Dendritic cell treated with granulocyte-macrophage colony-stimulating factor and Interleukin-4, amounts not matched to agents 40 ng/mL and 50 ng/mL, for 4 days (primary cell): ENCODE results near the gene ALDH16A1.

ENCODE experiments used
- H3K27ac Mint-ChIP-seq: one replicate; pipeline ENCODE4 v1.8.0; 2022; ENCODE audit warnings: mild to moderate bottlenecking, mixed read lengths
- H3K27me3 Mint-ChIP-seq: one replicate; pipeline ENCODE4 v1.8.0; 2022; ENCODE audit warnings: mild to moderate bottlenecking, mixed read lengths
- H3K36me3 Mint-ChIP-seq: one replicate; pipeline ENCODE4 v1.8.0; 2022; ENCODE audit warnings: low read depth, mixed read lengths
- H3K4me1 Mint-ChIP-seq: one replicate; pipeline ENCODE4 v1.8.0; 2022; ENCODE audit warnings: low read depth, mixed read lengths
- H3K4me3 Mint-ChIP-seq: one replicate; pipeline ENCODE4 v1.8.0; 2022; ENCODE audit warnings: mild to moderate bottlenecking, moderate library complexity, mixed read lengths
- H3K9me3 Mint-ChIP-seq: one replicate; pipeline ENCODE4 v1.8.0; 2022; ENCODE audit warnings: mixed read lengths
- intact Hi-C: fragments of 100-400 bp; cut with micrococcal nuclease; formaldehyde crosslinking; loops from one replicate; pipeline ENCODE4 v1.15.0; 2022

ALDH16A1 gene

GRCh38 chr19:49453013-49453756 is at the start of gene ALDH16A1:
TSS of gene ALDH16A1 (plus strand) at chr19:49453225. CDS start at chr19:49453332, 107 bp downstream.
- H3K36me3 Mint-ChIP-seq, result peaks cover 82% of the 10 kb centered on the region
- H3K27ac Mint-ChIP-seq, result peak within 1 kb of the TSS; percentile 98
- no peaks in the 10 kb centered on the region for H3K27me3 Mint-ChIP-seq
- peak within 1 kb of the TSS; percentile 99 for H3K4me3 Mint-ChIP-seq
- no peaks in the 10 kb centered on the region for H3K9me3 Mint-ChIP-seq
- intact Hi-C loops, result loop anchor here (1.0 to 5.0 kb wide), 2 partner anchors 34 to 189 kb away; partner anchors contain the start of genes RPL13A, RRAS and SCAF1
- peaks cover 62% of the 10 kb centered on the region for H3K4me1 Mint-ChIP-seq

GRCh38 chr19:49403404-49404187 is 49.4 kb upstream of the ALDH16A1 start:
- no peak overlapping the region for H3K4me3 Mint-ChIP-seq
- no peak overlapping the region for H3K27ac Mint-ChIP-seq
- H3K27me3 Mint-ChIP-seq, result peaks cover 16% of the 10 kb centered on the region
- no peaks in the 10 kb centered on the region for H3K36me3 Mint-ChIP-seq
- H3K9me3 Mint-ChIP-seq, result no peaks in the 10 kb centered on the region
- H3K4me1 Mint-ChIP-seq, result peaks cover 20% of the 10 kb centered on the region
- intact Hi-C loops, result no loop called here

GRCh38 chr19:49407079-49407478 is 45.9 kb upstream of the ALDH16A1 start:
- intact Hi-C loops, result no loop called here
- Mint-ChIP-seq H3K4me3 (no peak overlapping the region), H3K27me3 (peaks cover 18% of the 10 kb centered on the region), H3K4me1 (peaks cover 41% of the 10 kb centered on the region), H3K36me3 (no peaks in the 10 kb centered on the region), H3K27ac (no peak overlapping the region), H3K9me3 (no peaks in the 10 kb centered on the region)

GRCh38 chr19:49407482-49408015 is 45.5 kb upstream of the ALDH16A1 start:
- intact Hi-C loops, result no loop called here
- Mint-ChIP-seq H3K27me3 (peaks cover 23% of the 10 kb centered on the region), H3K27ac (no peak overlapping the region), H3K36me3 (no peaks in the 10 kb centered on the region), H3K9me3 (no peaks in the 10 kb centered on the region), H3K4me3 (no peak overlapping the region), H3K4me1 (peaks cover 43% of the 10 kb centered on the region)

- H3K4me3 Mint-ChIP-seq, result no peak overlapping the region
- H3K36me3 Mint-ChIP-seq, result no peaks in the 10 kb centered on the region
- intact Hi-C loops, result no loop called here
- H3K27me3 Mint-ChIP-seq, result peaks cover 27% of the 10 kb centered on the region
- H3K9me3 Mint-ChIP-seq, result no peaks in the 10 kb centered on the region
- H3K27ac Mint-ChIP-seq, result peak overlapping the region; percentile 89
- peaks cover 50% of the 10 kb centered on the region for H3K4me1 Mint-ChIP-seq
Measured at GRCh38 chr19:49408816-49409440, 44.1 kb upstream of the ALDH16A1 start.

GRCh38 chr19:49409441-49410029 is 43.5 kb upstream of the ALDH16A1 start:
- intact Hi-C loops, result no loop called here
- peak overlapping the region; percentile 0 for H3K4me3 Mint-ChIP-seq
- H3K27me3 Mint-ChIP-seq, result peaks cover 30% of the 10 kb centered on the region
- H3K4me1 Mint-ChIP-seq, result peaks cover 50% of the 10 kb centered on the region
- peak overlapping the region; percentile 89 for H3K27ac Mint-ChIP-seq
- no peaks in the 10 kb centered on the region for H3K9me3 Mint-ChIP-seq
- H3K36me3 Mint-ChIP-seq, result no peaks in the 10 kb centered on the region

GRCh38 chr19:49411681-49412326 is 41.2 kb upstream of the ALDH16A1 start:
- Mint-ChIP-seq H3K27ac (peak overlapping the region; percentile 17), H3K27me3 (peaks cover 36% of the 10 kb centered on the region), H3K4me1 (peaks cover 54% of the 10 kb centered on the region), H3K36me3 (no peaks in the 10 kb centered on the region), H3K9me3 (no peaks in the 10 kb centered on the region), H3K4me3 (no peak overlapping the region)
- intact Hi-C loops, result no loop called here

- peaks cover 36% of the 10 kb centered on the region for H3K27me3 Mint-ChIP-seq
- H3K27ac Mint-ChIP-seq, result peak overlapping the region; percentile 17
- intact Hi-C loops, result no loop called here
- H3K36me3 Mint-ChIP-seq, result no peaks in the 10 kb centered on the region
- H3K4me1 Mint-ChIP-seq, result peaks cover 39% of the 10 kb centered on the region
- no peak overlapping the region for H3K4me3 Mint-ChIP-seq
- H3K9me3 Mint-ChIP-seq, result no peaks in the 10 kb centered on the region
Measured at GRCh38 chr19:49413348-49413747, 39.7 kb upstream of the ALDH16A1 start.

GRCh38 chr19:49414256-49414655 is 38.8 kb upstream of the ALDH16A1 start:
- Mint-ChIP-seq H3K4me3 (no peak overlapping the region), H3K9me3 (no peaks in the 10 kb centered on the region), H3K4me1 (peaks cover 29% of the 10 kb centered on the region), H3K27ac (peak overlapping the region; percentile 5), H3K27me3 (peaks cover 40% of the 10 kb centered on the region), H3K36me3 (no peaks in the 10 kb centered on the region)
- intact Hi-C loops, result no loop called here

- H3K27ac Mint-ChIP-seq, result no peak overlapping the region
- H3K9me3 Mint-ChIP-seq, result no peaks in the 10 kb centered on the region
- no peak overlapping the region for H3K4me3 Mint-ChIP-seq
- intact Hi-C loops, result no loop called here
- peaks cover 50% of the 10 kb centered on the region for H3K27me3 Mint-ChIP-seq
- H3K36me3 Mint-ChIP-seq, result no peaks in the 10 kb centered on the region
- peaks cover 21% of the 10 kb centered on the region for H3K4me1 Mint-ChIP-seq
Measured at GRCh38 chr19:49415102-49415809, 37.8 kb upstream of the ALDH16A1 start.

GRCh38 chr19:49415810-49416200 is 37.2 kb upstream of the ALDH16A1 start:
- Mint-ChIP-seq H3K27me3 (peaks cover 55% of the 10 kb centered on the region), H3K27ac (no peak overlapping the region), H3K36me3 (no peaks in the 10 kb centered on the region), H3K4me1 (peaks cover 25% of the 10 kb centered on the region), H3K9me3 (no peaks in the 10 kb centered on the region), H3K4me3 (no peak overlapping the region)
- intact Hi-C loops, result no loop called here

GRCh38 chr19:49417088-49417487 is 35.9 kb upstream of the ALDH16A1 start:
- intact Hi-C loops, result no loop called here
- Mint-ChIP-seq H3K4me3 (no peak overlapping the region), H3K27me3 (peaks cover 65% of the 10 kb centered on the region), H3K27ac (no peak overlapping the region), H3K4me1 (peaks cover 30% of the 10 kb centered on the region), H3K36me3 (no peaks in the 10 kb centered on the region), H3K9me3 (no peaks in the 10 kb centered on the region)

- no peak overlapping the region for H3K27ac Mint-ChIP-seq
- no peaks in the 10 kb centered on the region for H3K9me3 Mint-ChIP-seq
- H3K4me1 Mint-ChIP-seq, result peaks cover 34% of the 10 kb centered on the region
- no peak overlapping the region for H3K4me3 Mint-ChIP-seq
- peaks cover 66% of the 10 kb centered on the region for H3K27me3 Mint-ChIP-seq
- no peaks in the 10 kb centered on the region for H3K36me3 Mint-ChIP-seq
- intact Hi-C loops, result no loop called here
Measured at GRCh38 chr19:49418511-49418910, 34.5 kb upstream of the ALDH16A1 start.
